Endothelial cell of umbilical vein (primary cell): Measurements from ENCODE around the gene FILIP1L. TPM values are rescaled to one million over a fixed set of nuclear protein-coding genes. Genes with fewer than 3 reads are reported as not detected.

Experiments
- BruUV-seq: library from RNA; stranded (reverse); fragments of 400-500 nt; replicated peaks from 2 replicates; lab custom pipeline; 2021; lab: Mats Ljungman, UMichigan
- CTCF ChIA-PET: fragments of 300-600, 350-600 bp; sonication (Branson Sonifier 250); formaldehyde crosslinking; loops from one replicate; lab custom pipeline; 2021; ENCODE audit warnings: antibody characterized with exemption, inconsistent platforms; lab: Charles Lee
- POLR2A ChIA-PET: fragments of 300-600, 350-600 bp; sonication (Branson Sonifier 250); formaldehyde crosslinking; loops from one replicate; lab custom pipeline; 2021; ENCODE audit warnings: antibody characterized with exemption, inconsistent platforms; lab: Charles Lee
- DNase-seq: peaks from one replicate; pipeline ENCODE4 v3.0.0-alpha.2; 2011; ENCODE audit warnings: low read depth, low spot score
- FAIRE-seq: peaks from 2 replicates; lab custom pipeline; 2011; peaks lifted over from hg19 to GRCh38; lab: Jason Lieb, UNC
- H2AFZ ChIP-seq: 2 replicates; pipeline ENCODE4 v1.6.0; 2012; ENCODE audit warnings: low read depth, low read length, control low read depth, inconsistent platforms
- H3K27ac ChIP-seq: 2 replicates; pipeline ENCODE4 v1.5.1; 2011; ENCODE audit warnings: low read depth, mild to moderate bottlenecking, control low read depth, low read length, moderate library complexity; ENCODE audit not compliant: insufficient read depth
- H3K27me3 ChIP-seq, 2 experiments: 2 replicates each; pipeline versions ENCODE4 v1.6.0 to v1.6.1; 2011; ENCODE audit warnings: low read length in 2 of 2, mixed read lengths in 1 of 2; ENCODE audit not compliant: control insufficient read depth in 2 of 2, insufficient read depth in 2 of 2
- H3K36me3 ChIP-seq, 2 experiments: 2 replicates in 1 of 2; 3 replicates in 1 of 2; pipeline ENCODE4 v1.5.1; 2011; ENCODE audit warnings: low read length in 2 of 2, mild to moderate bottlenecking in 1 of 2, moderate library complexity in 1 of 2; ENCODE audit not compliant: control insufficient read depth in 2 of 2, insufficient read depth in 2 of 2; ENCODE audit errors: extremely low read depth in 1 of 2
- H3K4me1 ChIP-seq: 3 replicates; pipeline ENCODE4 v1.5.1; 2011; ENCODE audit warnings: mild to moderate bottlenecking, low read length; ENCODE audit not compliant: control insufficient read depth, insufficient read depth; ENCODE audit errors: extremely low read depth
- H3K4me2 ChIP-seq: 2 replicates; pipeline ENCODE4 v1.6.1; 2011; ENCODE audit warnings: low read length, control low read depth, mixed read lengths; ENCODE audit not compliant: insufficient read depth
- H3K4me3 ChIP-seq, 3 experiments: fragments of 200-600 bp in 1 of 3; sonication (generic), shearing (Covaris generic) in 1 of 3; replicated peaks in 1 of 3; 2 replicates each; pipeline ENCODE4 v1.5.1; 2011 to 2016; ENCODE audit warnings: control low read depth in 3 of 3, low read length in 3 of 3, mild to moderate bottlenecking in 2 of 3, inconsistent platforms in 1 of 3, low read depth in 1 of 3, moderate library complexity in 1 of 3; ENCODE audit not compliant: insufficient read depth in 1 of 3
- H3K79me2 ChIP-seq: 2 replicates; pipeline ENCODE4 v1.6.0; 2012; ENCODE audit warnings: low read length, inconsistent platforms; ENCODE audit not compliant: control insufficient read depth, insufficient read depth
- H3K9ac ChIP-seq: replicated peaks from 2 replicates; pipeline ENCODE3; 2011; ENCODE audit warnings: low read length, control low read depth; ENCODE audit not compliant: insufficient read depth; ENCODE audit errors: extremely low read depth
- H3K9me1 ChIP-seq: replicated peaks from 3 replicates; pipeline ENCODE4 v1.6.0; 2011; ENCODE audit warnings: mild to moderate bottlenecking, low read length; ENCODE audit not compliant: control insufficient read depth, insufficient read depth; ENCODE audit errors: extremely low read depth
- H3K9me3 ChIP-seq: replicated peaks from 2 replicates; pipeline ENCODE4 v1.5.1; 2012; ENCODE audit warnings: low read length, inconsistent platforms; ENCODE audit not compliant: control insufficient read depth, insufficient read depth
- H4K20me1 ChIP-seq: replicated peaks from 2 replicates; pipeline ENCODE3; 2011; ENCODE audit warnings: mild to moderate bottlenecking, low read length; ENCODE audit not compliant: control insufficient read depth, insufficient read depth; ENCODE audit errors: extremely low read depth
- CTCF ChIP-seq, 2 donors: IDR thresholded peaks; 1 replicate in 1 of 2; 2 replicates in 1 of 2; pipeline ENCODE4 v1.5.1; 2011; ENCODE audit warnings: low read length in 2 of 2, mild to moderate bottlenecking in 2 of 2, moderate library complexity in 2 of 2, control low read depth in 1 of 2, inconsistent platforms in 1 of 2, low read depth in 1 of 2; ENCODE audit not compliant: insufficient read depth in 1 of 2; ENCODE audit errors: extremely low read depth in 1 of 2
- EZH2 ChIP-seq: IDR thresholded peaks from 2 replicates; pipeline ENCODE4 v1.6.1; 2012; ENCODE audit warnings: borderline replicate concordance, low read depth, mild to moderate bottlenecking, moderate library complexity, low read length, inconsistent platforms; ENCODE audit not compliant: severe bottlenecking
- FOS ChIP-seq: IDR thresholded peaks from 2 replicates; pipeline ENCODE4 v1.6.1; 2011; ENCODE audit warnings: mild to moderate bottlenecking, low read length, moderate library complexity, borderline replicate concordance; ENCODE audit not compliant: insufficient read depth
- MYC ChIP-seq: IDR thresholded peaks from one replicate; pipeline ENCODE4 v1.6.1; 2011; ENCODE audit warnings: mild to moderate bottlenecking, low read depth, low read length
- POLR2AphosphoS5 ChIP-seq: IDR thresholded peaks from 2 replicates; pipeline ENCODE4 v1.6.1; 2012; ENCODE audit warnings: low read depth, mild to moderate bottlenecking, control low read depth, low read length, moderate library complexity; ENCODE audit not compliant: insufficient read depth
- dilution Hi-C: fragments of 300-500 bp; cut with MboI; formaldehyde crosslinking; loops from one replicate; pipeline ENCODE4 v1.15.0; 2019; ENCODE audit warnings: low sequenced_read_pairs; ENCODE audit not compliant: extremely low pct_ligation_motif_present
- intact Hi-C: fragments of 100-400 bp; cut with micrococcal nuclease; formaldehyde crosslinking; loops from one replicate; pipeline ENCODE4 v1.10.0; 2022
- polyA plus RNA-seq, 4 experiments: library from polyadenylated mRNA; depleted of rRNA in 3 of 4; stranded (reverse) in 3 of 4; unstranded in 1 of 4; fragments of >200 nt; gene quantifications; 2 replicates each; pipeline versions ENCODE4 v1.2.1 to v1.2.3, GENCODE V29; 2011 to 2012; ENCODE audit warnings: missing spikeins in 1 of 4
- total RNA-seq: library from RNA; stranded (reverse); gene quantifications from 2 replicates; pipeline ENCODE4 v1.2.3, GENCODE V29; 2021

The FILIP1L gene
- total and polyA plus RNA-seq, 2 donors (not counting 3 experiments of a cell fraction or from before 2014, with no cell fraction given), result 26.0 to 29.9 TPM

- Histone ChIP-seq H3K36me3 (peaks cover 0 to 4% of the 10 kb centered on the region in 2 experiments), H3K9me1 (peaks cover 4% of the 10 kb centered on the region), H3K4me3 (no peak overlapping the region), H2AFZ (no peak overlapping the region), H3K9ac (no peak overlapping the region), H3K27me3 (no peaks in the 10 kb centered on the region), H3K27ac (no peak overlapping the region), H3K9me3 (no peaks in the 10 kb centered on the region), H4K20me1 (peaks cover 10% of the 10 kb centered on the region), H3K4me2 (no peak overlapping the region), H3K79me2 (peaks cover 84% of the 10 kb centered on the region), H3K4me1 (peaks cover 52% of the 10 kb centered on the region)
- CTCF ChIA-PET, result interaction anchor here (1.2 to 2.9 kb wide), 6 partner anchors 11 to 383 kb away, joined by 3 to 9 read pairs (median 5); no protein-coding TSS in a partner anchor
- no peak for DNase-seq
- dilution Hi-C loops (no loop called here), intact Hi-C loops (loop anchor here (5.0 kb wide), 2 partner anchors 197 to 287 kb away; no protein-coding TSS in a partner anchor)
- TF ChIP-seq EZH2, result no peak
- TF ChIP-seq MYC, result no peak
- no peak for TF ChIP-seq POLR2AphosphoS5
- no peak for TF ChIP-seq CTCF (IDR thresholded peaks at IDR 0.05; ENCODE audit: extremely low read depth in 1 of 2, insufficient read depth in 1 of 2, low read depth in 1 of 2, low read length in 2 of 2)
- TF ChIP-seq FOS, result no peak
- no peak for FAIRE-seq
- BruUV-seq, result no TSS peak
- POLR2A ChIA-PET, result no interaction called here
Measured at GRCh38 chr3:99870712-99871111, 243.6 kb downstream of the FILIP1L start.
